HEK293 (cell line): ENCODE measurements around the gene PPP3CA.

Experiments
- CTCF ChIP-seq: fragments of 450-650 bp; formaldehyde crosslinking; IDR thresholded peaks from 2 replicates; pipeline ENCODE4 v1.5.1; 2016; ENCODE audit warnings: missing biosample characterization, missing genetic modification characterization
- MYNN ChIP-seq: fragments of 450-650 bp; formaldehyde crosslinking; IDR thresholded peaks from 2 replicates; pipeline ENCODE4 v1.5.1; 2016; ENCODE audit warnings: missing biosample characterization, missing genetic modification characterization, borderline replicate concordance
- RBAK ChIP-seq: fragments of 450-650 bp; formaldehyde crosslinking; IDR thresholded peaks from 2 replicates; pipeline ENCODE4 v1.5.1; 2016; ENCODE audit warnings: missing biosample characterization, missing genetic modification characterization
- REST ChIP-seq: fragments of 450-650 bp; formaldehyde crosslinking; IDR thresholded peaks from 2 replicates; pipeline ENCODE4 v1.5.1; 2016; ENCODE audit warnings: missing biosample characterization, missing genetic modification characterization
- TCF7L2 ChIP-seq: IDR thresholded peaks from 2 replicates; pipeline ENCODE4 v1.6.1; 2011; ENCODE audit warnings: low read depth, mild to moderate bottlenecking, inconsistent platforms, low read length, moderate library complexity, borderline replicate concordance
- ZFP41 ChIP-seq: fragments of 450-650 bp; formaldehyde crosslinking; IDR thresholded peaks from 2 replicates; pipeline ENCODE4 v1.5.1; 2016; ENCODE audit warnings: missing biosample characterization, missing genetic modification characterization, borderline replicate concordance
- ZNF133 ChIP-seq: fragments of 450-650 bp; formaldehyde crosslinking; IDR thresholded peaks from 2 replicates; pipeline ENCODE4 v1.5.1; 2016; ENCODE audit warnings: missing biosample characterization, missing genetic modification characterization
- ZNF24 ChIP-seq: fragments of 450-650 bp; formaldehyde crosslinking; IDR thresholded peaks from 2 replicates; pipeline ENCODE4 v1.5.1; 2016; ENCODE audit warnings: missing biosample characterization, missing genetic modification characterization
- ZNF274 ChIP-seq, 2 experiments: fragments of 200-500 bp in 1 of 2; fragments of 450-650 bp in 1 of 2; sonication (Bioruptor generic) in 1 of 2; formaldehyde crosslinking in 1 of 2; IDR thresholded peaks; 2 replicates each; pipeline versions ENCODE4 v1.5.1 to v1.6.1; 2014 to 2016; ENCODE audit warnings: borderline replicate concordance in 1 of 2, inconsistent platforms in 1 of 2, low read length in 1 of 2, missing biosample characterization in 1 of 2, missing genetic modification characterization in 1 of 2
- ZNF280D ChIP-seq: fragments of 450-650 bp; formaldehyde crosslinking; IDR thresholded peaks from 2 replicates; pipeline ENCODE4 v1.5.1; 2016; ENCODE audit warnings: missing biosample characterization, missing genetic modification characterization
- ZNF521 ChIP-seq: fragments of 450-650 bp; formaldehyde crosslinking; IDR thresholded peaks from 2 replicates; pipeline ENCODE4 v1.5.1; 2017; ENCODE audit warnings: missing biosample characterization, mild to moderate bottlenecking, missing genetic modification characterization
- TF ChIP-seq, protein P1 (sequence below): fragments of 450-650 bp; IDR thresholded peaks from 2 replicates; pipeline ENCODE4 v1.5.1; 2018; ENCODE audit warnings: missing biosample characterization, mild to moderate bottlenecking, missing genetic modification characterization
- TF ChIP-seq, protein P2 (sequence below): fragments of 450-650 bp; formaldehyde crosslinking; IDR thresholded peaks from 2 replicates; pipeline ENCODE4 v1.5.1; 2016; ENCODE audit warnings: missing biosample characterization, missing genetic modification characterization

DNA sequence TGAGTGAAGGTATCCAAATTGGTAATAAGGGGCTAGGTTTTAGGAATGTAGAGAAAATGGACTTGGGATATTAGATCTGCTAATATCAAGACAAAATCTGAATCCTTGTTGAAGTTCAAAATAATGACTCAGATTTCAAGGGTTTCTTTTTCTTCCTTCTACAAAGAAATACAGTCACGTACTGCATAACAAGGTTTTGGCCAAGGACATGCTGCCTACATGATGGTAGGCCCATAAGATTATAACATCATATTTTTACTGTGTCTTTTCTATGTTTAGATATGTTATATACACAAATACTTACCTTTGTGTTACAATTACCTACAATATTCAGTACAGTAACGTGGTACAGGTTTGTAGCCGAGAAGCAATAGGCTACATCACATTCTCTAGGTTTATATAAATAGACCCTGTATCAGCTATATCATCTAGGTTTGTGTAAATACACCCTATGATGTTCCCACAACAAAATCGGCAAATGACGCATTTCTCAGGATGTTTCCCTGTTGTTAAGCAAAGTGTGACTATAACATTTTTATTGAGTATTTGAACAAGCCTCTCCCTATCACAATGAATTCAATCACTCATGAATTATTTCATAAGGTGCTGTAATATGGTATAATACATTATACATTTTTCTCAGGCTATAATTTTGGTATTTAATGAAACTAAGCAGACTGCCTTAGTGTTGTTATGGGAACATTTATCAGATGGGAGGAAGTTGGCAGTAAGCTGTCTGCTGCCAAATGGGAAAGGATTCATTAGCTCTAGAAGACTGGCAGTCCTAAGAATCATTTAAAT, 186.3 kb downstream of the PPP3CA start:
- TF ChIP-seq ZFP41 (tag by site-specific recombination) (no peak), CTCF (tag by site-specific recombination) (no peak), ZNF521 (tag by site-specific recombination) (no peak), ZNF24 (tag by site-specific recombination) (no peak), ZNF133 (tag by site-specific recombination) (no peak), REST (tag by site-specific recombination) (no peak), TCF7L2 (no peak), ZNF274 (IDR thresholded peaks at IDR 0.05; ENCODE audit: low read length) (no peak), ZNF274 (tag by site-specific recombination; IDR thresholded peaks at IDR 0.05; ENCODE audit: borderline replicate concordance) (no peak), MYNN (tag by site-specific recombination) (no peak), ZNF280D (tag by site-specific recombination) (no peak), RBAK (tag by site-specific recombination) (no peak)
- TF ChIP-seq, protein P1, sequence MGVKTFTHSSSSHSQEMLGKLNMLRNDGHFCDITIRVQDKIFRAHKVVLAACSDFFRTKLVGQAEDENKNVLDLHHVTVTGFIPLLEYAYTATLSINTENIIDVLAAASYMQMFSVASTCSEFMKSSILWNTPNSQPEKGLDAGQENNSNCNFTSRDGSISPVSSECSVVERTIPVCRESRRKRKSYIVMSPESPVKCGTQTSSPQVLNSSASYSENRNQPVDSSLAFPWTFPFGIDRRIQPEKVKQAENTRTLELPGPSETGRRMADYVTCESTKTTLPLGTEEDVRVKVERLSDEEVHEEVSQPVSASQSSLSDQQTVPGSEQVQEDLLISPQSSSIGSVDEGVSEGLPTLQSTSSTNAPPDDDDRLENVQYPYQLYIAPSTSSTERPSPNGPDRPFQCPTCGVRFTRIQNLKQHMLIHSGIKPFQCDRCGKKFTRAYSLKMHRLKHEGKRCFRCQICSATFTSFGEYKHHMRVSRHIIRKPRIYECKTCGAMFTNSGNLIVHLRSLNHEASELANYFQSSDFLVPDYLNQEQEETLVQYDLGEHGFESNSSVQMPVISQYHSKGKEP (tag by site-specific recombination), result no peak
- TF ChIP-seq, protein P2, sequence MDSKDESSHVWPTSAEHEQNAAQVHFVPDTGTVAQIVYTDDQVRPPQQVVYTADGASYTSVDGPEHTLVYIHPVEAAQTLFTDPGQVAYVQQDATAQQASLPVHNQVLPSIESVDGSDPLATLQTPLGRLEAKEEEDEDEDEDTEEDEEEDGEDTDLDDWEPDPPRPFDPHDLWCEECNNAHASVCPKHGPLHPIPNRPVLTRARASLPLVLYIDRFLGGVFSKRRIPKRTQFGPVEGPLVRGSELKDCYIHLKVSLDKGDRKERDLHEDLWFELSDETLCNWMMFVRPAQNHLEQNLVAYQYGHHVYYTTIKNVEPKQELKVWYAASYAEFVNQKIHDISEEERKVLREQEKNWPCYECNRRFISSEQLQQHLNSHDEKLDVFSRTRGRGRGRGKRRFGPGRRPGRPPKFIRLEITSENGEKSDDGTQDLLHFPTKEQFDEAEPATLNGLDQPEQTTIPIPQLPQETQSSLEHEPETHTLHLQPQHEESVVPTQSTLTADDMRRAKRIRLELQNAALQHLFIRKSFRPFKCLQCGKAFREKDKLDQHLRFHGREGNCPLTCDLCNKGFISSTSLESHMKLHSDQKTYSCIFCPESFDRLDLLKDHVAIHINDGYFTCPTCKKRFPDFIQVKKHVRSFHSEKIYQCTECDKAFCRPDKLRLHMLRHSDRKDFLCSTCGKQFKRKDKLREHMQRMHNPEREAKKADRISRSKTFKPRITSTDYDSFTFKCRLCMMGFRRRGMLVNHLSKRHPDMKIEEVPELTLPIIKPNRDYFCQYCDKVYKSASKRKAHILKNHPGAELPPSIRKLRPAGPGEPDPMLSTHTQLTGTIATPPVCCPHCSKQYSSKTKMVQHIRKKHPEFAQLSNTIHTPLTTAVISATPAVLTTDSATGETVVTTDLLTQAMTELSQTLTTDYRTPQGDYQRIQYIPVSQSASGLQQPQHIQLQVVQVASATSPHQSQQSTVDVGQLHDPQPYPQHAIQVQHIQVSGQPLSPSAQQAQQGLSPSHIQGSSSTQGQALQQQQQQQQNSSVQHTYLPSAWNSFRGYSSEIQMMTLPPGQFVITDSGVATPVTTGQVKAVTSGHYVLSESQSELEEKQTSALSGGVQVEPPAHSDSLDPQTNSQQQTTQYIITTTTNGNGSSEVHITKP (tag by site-specific recombination), result no peak
